ENCODE measurements around the gene SCGB1C2.
"Not testable (repeated sequence)": the region's sequence is repeated elsewhere in the genome, so short reads cannot be mapped to it uniquely, and the experiment has no call there.

GRCh38 chr17:135022-135421, 2.3 kb upstream of the SCGB1C2 start:
- not testable (repeated sequence) for TF ChIP-seq CTCF (IDR thresholded peaks at IDR 0.05; ENCODE audit: extremely low read depth in 1 of 2, insufficient read depth in 1 of 2, low read depth in 1 of 2, low read length in 2 of 2); POLR2A (IDR thresholded peaks at IDR 0.05; ENCODE audit: low read depth, low read length); EZH2 (IDR thresholded peaks at IDR 0.05; ENCODE audit: borderline replicate concordance, low read depth, low read length, severe bottlenecking); MYC (IDR thresholded peaks at IDR 0.05; ENCODE audit: low read depth, low read length); POLR2AphosphoS5 (IDR thresholded peaks at IDR 0.05; ENCODE audit: insufficient read depth, low read depth, low read length); JUN (IDR thresholded peaks at IDR 0.05; ENCODE audit: borderline replicate concordance, insufficient read depth, insufficient read length, low read depth)
- TF ChIP-seq, protein P1, sequence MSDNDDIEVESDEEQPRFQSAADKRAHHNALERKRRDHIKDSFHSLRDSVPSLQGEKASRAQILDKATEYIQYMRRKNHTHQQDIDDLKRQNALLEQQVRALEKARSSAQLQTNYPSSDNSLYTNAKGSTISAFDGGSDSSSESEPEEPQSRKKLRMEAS (IDR thresholded peaks at IDR 0.05; ENCODE audit: insufficient read depth, insufficient read length) = not testable (repeated sequence)
